Measurements from ENCODE around the gene LSM4. TPM values are rescaled to one million over a fixed set of nuclear protein-coding genes. Genes with fewer than 3 reads are reported as not detected.
A peak's percentile ranks its signal among the peaks of the same experiment; 100 is the strongest.

The LSM4 gene
- total and polyA plus RNA-seq, 2 of the 13 experiments (the other 11 are each of a cell fraction or from before 2014, with no cell fraction given): 65.8 to 166 TPM

DNA sequence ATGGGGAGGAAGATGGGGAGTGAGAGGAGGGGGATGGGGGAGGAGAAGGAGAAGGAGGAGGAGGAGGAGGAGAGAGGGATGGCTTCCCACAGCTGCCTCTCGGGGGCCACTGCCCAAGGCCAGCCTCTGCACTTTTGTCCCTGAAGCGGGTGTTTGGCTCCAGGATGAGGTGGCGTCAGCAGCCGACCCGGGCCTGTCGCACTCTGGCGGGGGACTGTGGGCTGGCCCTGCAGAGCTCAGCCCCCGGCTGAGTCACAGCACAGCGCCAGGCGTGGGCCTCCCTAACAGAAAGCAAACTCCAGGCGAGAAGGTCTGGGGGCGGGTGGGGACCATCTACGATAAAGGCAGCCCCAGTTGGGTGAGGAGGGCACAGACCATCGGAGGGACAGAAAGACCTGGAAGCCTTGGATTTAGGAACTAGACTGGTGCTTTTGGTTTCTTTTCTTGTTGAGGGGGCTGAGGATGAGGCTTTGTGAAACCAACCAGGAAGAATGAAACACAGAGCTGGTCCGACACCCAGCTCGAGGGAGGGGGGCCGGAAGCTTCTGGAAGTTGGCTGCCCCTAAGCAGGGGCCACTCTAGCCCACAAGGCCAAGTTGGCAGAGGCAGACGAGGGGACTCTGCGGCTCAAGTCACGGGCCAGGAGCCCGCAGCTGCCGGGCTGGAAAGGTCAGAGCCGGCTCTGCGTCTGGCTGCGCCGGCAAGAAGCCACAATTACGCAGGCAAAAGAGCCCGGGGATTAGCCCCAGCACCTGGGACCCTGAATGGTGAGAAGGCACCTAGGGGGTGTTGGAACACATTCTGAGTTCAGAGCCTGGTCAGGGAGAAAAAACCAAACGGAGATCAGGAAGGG, 18.2 kb downstream of the LSM4 start (continued):
- TF ChIP-seq, protein P1, sequence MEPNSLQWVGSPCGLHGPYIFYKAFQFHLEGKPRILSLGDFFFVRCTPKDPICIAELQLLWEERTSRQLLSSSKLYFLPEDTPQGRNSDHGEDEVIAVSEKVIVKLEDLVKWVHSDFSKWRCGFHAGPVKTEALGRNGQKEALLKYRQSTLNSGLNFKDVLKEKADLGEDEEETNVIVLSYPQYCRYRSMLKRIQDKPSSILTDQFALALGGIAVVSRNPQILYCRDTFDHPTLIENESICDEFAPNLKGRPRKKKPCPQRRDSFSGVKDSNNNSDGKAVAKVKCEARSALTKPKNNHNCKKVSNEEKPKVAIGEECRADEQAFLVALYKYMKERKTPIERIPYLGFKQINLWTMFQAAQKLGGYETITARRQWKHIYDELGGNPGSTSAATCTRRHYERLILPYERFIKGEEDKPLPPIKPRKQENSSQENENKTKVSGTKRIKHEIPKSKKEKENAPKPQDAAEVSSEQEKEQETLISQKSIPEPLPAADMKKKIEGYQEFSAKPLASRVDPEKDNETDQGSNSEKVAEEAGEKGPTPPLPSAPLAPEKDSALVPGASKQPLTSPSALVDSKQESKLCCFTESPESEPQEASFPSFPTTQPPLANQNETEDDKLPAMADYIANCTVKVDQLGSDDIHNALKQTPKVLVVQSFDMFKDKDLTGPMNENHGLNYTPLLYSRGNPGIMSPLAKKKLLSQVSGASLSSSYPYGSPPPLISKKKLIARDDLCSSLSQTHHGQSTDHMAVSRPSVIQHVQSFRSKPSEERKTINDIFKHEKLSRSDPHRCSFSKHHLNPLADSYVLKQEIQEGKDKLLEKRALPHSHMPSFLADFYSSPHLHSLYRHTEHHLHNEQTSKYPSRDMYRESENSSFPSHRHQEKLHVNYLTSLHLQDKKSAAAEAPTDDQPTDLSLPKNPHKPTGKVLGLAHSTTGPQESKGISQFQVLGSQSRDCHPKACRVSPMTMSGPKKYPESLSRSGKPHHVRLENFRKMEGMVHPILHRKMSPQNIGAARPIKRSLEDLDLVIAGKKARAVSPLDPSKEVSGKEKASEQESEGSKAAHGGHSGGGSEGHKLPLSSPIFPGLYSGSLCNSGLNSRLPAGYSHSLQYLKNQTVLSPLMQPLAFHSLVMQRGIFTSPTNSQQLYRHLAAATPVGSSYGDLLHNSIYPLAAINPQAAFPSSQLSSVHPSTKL (CRISPR knock-in tag; IDR thresholded peaks at IDR 0.05): peak; percentile 55
- no peak for TF ChIP-seq ZNF83 (CRISPR knock-in tag; IDR thresholded peaks at IDR 0.05; ENCODE audit: borderline replicate concordance)
- TF ChIP-seq, protein P2, sequence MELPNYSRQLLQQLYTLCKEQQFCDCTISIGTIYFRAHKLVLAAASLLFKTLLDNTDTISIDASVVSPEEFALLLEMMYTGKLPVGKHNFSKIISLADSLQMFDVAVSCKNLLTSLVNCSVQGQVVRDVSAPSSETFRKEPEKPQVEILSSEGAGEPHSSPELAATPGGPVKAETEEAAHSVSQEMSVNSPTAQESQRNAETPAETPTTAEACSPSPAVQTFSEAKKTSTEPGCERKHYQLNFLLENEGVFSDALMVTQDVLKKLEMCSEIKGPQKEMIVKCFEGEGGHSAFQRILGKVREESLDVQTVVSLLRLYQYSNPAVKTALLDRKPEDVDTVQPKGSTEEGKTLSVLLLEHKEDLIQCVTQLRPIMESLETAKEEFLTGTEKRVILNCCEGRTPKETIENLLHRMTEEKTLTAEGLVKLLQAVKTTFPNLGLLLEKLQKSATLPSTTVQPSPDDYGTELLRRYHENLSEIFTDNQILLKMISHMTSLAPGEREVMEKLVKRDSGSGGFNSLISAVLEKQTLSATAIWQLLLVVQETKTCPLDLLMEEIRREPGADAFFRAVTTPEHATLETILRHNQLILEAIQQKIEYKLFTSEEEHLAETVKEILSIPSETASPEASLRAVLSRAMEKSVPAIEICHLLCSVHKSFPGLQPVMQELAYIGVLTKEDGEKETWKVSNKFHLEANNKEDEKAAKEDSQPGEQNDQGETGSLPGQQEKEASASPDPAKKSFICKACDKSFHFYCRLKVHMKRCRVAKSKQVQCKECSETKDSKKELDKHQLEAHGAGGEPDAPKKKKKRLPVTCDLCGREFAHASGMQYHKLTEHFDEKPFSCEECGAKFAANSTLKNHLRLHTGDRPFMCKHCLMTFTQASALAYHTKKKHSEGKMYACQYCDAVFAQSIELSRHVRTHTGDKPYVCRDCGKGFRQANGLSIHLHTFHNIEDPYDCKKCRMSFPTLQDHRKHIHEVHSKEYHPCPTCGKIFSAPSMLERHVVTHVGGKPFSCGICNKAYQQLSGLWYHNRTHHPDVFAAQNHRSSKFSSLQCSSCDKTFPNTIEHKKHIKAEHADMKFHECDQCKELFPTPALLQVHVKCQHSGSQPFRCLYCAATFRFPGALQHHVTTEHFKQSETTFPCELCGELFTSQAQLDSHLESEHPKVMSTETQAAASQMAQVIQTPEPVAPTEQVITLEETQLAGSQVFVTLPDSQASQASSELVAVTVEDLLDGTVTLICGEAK (IDR thresholded peaks at IDR 0.05): no peak
- TF ChIP-seq, protein P2 (CRISPR knock-in tag; IDR thresholded peaks at IDR 0.05): peak; percentile 18; the same call in 1 of the 2 replicates
- no peak for TF ChIP-seq TGIF2 (CRISPR knock-in tag; IDR thresholded peaks at IDR 0.05)
- no peak for TF ChIP-seq THYN1 (CRISPR knock-in tag; IDR thresholded peaks at IDR 0.05; ENCODE audit: borderline replicate concordance, low read depth)
- no peak for TF ChIP-seq ZNF138 (CRISPR knock-in tag; IDR thresholded peaks at IDR 0.05; ENCODE audit: low read depth)
- TF ChIP-seq, protein P3, sequence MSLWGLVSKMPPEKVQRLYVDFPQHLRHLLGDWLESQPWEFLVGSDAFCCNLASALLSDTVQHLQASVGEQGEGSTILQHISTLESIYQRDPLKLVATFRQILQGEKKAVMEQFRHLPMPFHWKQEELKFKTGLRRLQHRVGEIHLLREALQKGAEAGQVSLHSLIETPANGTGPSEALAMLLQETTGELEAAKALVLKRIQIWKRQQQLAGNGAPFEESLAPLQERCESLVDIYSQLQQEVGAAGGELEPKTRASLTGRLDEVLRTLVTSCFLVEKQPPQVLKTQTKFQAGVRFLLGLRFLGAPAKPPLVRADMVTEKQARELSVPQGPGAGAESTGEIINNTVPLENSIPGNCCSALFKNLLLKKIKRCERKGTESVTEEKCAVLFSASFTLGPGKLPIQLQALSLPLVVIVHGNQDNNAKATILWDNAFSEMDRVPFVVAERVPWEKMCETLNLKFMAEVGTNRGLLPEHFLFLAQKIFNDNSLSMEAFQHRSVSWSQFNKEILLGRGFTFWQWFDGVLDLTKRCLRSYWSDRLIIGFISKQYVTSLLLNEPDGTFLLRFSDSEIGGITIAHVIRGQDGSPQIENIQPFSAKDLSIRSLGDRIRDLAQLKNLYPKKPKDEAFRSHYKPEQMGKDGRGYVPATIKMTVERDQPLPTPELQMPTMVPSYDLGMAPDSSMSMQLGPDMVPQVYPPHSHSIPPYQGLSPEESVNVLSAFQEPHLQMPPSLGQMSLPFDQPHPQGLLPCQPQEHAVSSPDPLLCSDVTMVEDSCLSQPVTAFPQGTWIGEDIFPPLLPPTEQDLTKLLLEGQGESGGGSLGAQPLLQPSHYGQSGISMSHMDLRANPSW (CRISPR knock-in tag; IDR thresholded peaks at IDR 0.05; ENCODE audit: borderline replicate concordance): no peak
- no peak for TF ChIP-seq REL (CRISPR knock-in tag; conservative IDR thresholded peaks at IDR 0.05)
- peak; percentile 59; the same call in 1 of the 2 replicates for TF ChIP-seq DMAP1 (CRISPR knock-in tag; IDR thresholded peaks at IDR 0.05)
- TF ChIP-seq ARNT (IDR thresholded peaks at IDR 0.05): no peak
- TF ChIP-seq ZNF674 (CRISPR knock-in tag; IDR thresholded peaks at IDR 0.05; ENCODE audit: low read depth): no peak
- TF ChIP-seq ZNF121 (CRISPR knock-in tag; IDR thresholded peaks at IDR 0.05): 0 out of 2 replicates have a peak, but pooled peaks have one; percentile 16
